DND-41 (cell line): Measurements from ENCODE around the gene NEU2.

ENCODE experiments used
- ATAC-seq: fragments of 200-7000 bp; cut with Tn5 transposase; 3 replicates; pipeline ENCODE4 v1.9.1; 2021; ENCODE audit warnings: low read depth; ENCODE audit not compliant: insufficient read depth
- DNase-seq: peaks from one replicate; pipeline ENCODE4 v3.0.0-alpha.2; 2020
- H2AFZ ChIP-seq: 2 replicates; pipeline ENCODE4 v1.6.0; 2012; ENCODE audit warnings: low read depth, low read length
- H3K27ac ChIP-seq: 2 replicates; pipeline ENCODE4 v1.5.1; 2012; ENCODE audit warnings: low read length, inconsistent platforms
- H3K27me3 ChIP-seq: fragments of 200-600 bp; sonication (generic); 2 replicates; pipeline ENCODE4 v1.6.0; 2012; ENCODE audit warnings: low read length, mild to moderate bottlenecking, inconsistent platforms; ENCODE audit not compliant: insufficient read depth, poor library complexity
- H3K36me3 ChIP-seq: 2 replicates; pipeline ENCODE4 v1.5.1; 2012; ENCODE audit warnings: low read length, inconsistent platforms; ENCODE audit not compliant: insufficient read depth
- H3K4me1 ChIP-seq: 2 replicates; pipeline ENCODE4 v1.5.1; 2012; ENCODE audit warnings: mild to moderate bottlenecking, low read length; ENCODE audit not compliant: insufficient read depth
- H3K4me2 ChIP-seq: 2 replicates; pipeline ENCODE4 v1.6.0; 2012; ENCODE audit warnings: mild to moderate bottlenecking, moderate library complexity, low read length, inconsistent platforms; ENCODE audit not compliant: insufficient read depth
- H3K4me3 ChIP-seq, 2 experiments: fragments of 200-600 bp in 1 of 2; shearing (Covaris generic) in 1 of 2; 2 replicates each; pipeline ENCODE4 v1.5.1; 2012 to 2016; ENCODE audit warnings: inconsistent platforms in 2 of 2, low read length in 2 of 2, mild to moderate bottlenecking in 2 of 2, low read depth in 1 of 2, moderate library complexity in 1 of 2
- H3K79me2 ChIP-seq: 2 replicates; pipeline ENCODE4 v1.6.0; 2012; ENCODE audit warnings: low read length, inconsistent platforms; ENCODE audit not compliant: insufficient read depth
- H3K9ac ChIP-seq: 2 replicates; pipeline ENCODE4 v1.6.0; 2012; ENCODE audit warnings: low read depth, mild to moderate bottlenecking, inconsistent platforms, low read length, moderate library complexity
- H3K9me3 ChIP-seq: 2 replicates; pipeline ENCODE4 v1.5.1; 2012; ENCODE audit warnings: low read length, moderate library complexity, mild to moderate bottlenecking, inconsistent platforms; ENCODE audit not compliant: insufficient read depth, severe bottlenecking
- H4K20me1 ChIP-seq: 2 replicates; pipeline ENCODE4 v1.6.0; 2012; ENCODE audit warnings: low read length; ENCODE audit not compliant: insufficient read depth
- CTCF ChIP-seq: IDR thresholded peaks from 2 replicates; pipeline ENCODE4 v1.5.1; 2012; ENCODE audit warnings: borderline replicate concordance, low read length, moderate library complexity, mild to moderate bottlenecking; ENCODE audit not compliant: poor library complexity, severe bottlenecking; ENCODE audit errors: extremely low read depth
- EZH2 ChIP-seq: IDR thresholded peaks from 3 replicates; pipeline ENCODE4 v1.6.1; 2012; ENCODE audit warnings: borderline replicate concordance, low read depth, mild to moderate bottlenecking, moderate library complexity, low read length, inconsistent platforms; ENCODE audit not compliant: severe bottlenecking

NEU2 gene

DNA sequence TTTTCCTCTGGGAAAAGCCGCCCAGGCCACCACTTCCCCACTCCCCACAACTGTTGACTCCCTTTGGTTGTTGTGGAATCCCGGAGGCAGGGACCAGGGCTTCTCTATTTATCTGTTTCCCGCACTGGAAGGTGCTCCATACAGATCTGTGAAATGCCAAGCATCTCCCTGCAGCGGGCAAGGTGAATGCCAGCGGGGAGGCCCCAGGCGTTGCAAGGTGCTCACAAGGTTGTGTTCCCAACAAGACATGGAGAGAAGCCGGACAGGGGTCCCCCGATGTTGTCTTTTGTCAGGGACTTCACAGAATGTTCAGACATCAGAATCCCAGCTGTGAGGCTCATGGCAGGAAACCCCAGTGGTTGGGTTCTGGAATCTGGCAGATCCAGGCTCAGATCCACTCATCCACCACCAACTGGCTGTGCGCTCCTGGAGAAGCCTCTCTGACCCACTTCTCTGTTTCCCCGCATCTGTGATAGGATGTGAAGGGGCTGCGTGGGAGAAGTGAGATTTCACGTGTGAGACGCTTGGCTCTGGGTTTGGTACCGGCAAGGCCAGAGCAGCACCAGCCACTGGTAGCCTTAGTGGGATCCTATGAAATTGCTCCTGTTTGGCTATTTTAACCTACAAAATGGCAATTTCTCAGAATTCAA, 8.6 kb upstream of the NEU2 start:
- no peak overlapping the region for H3K27ac ChIP-seq
- no peaks in the 10 kb centered on the region for H3K36me3 ChIP-seq
- H3K9me3 ChIP-seq = no peaks in the 10 kb centered on the region
- ATAC-seq (no peak), DNase-seq (no peak)
- no peaks in the 10 kb centered on the region for H3K79me2 ChIP-seq
- H4K20me1 ChIP-seq = no peaks in the 10 kb centered on the region
- no peaks in the 10 kb centered on the region for H3K27me3 ChIP-seq
- TF ChIP-seq EZH2 (no peak), CTCF (no peak)
- H3K4me1 ChIP-seq = no peaks in the 10 kb centered on the region
- H3K4me2 ChIP-seq = no peak overlapping the region
- no peak overlapping the region for H3K4me3 ChIP-seq
- no peak overlapping the region for H2AFZ ChIP-seq
- H3K9ac ChIP-seq = no peak overlapping the region

GRCh38 chr2:233025706-233026105, 6.8 kb upstream of the NEU2 start:
- Histone ChIP-seq H2AFZ (no peak overlapping the region), H4K20me1 (no peaks in the 10 kb centered on the region), H3K9me3 (no peaks in the 10 kb centered on the region), H3K36me3 (no peaks in the 10 kb centered on the region), H3K4me1 (no peaks in the 10 kb centered on the region), H3K79me2 (no peaks in the 10 kb centered on the region), H3K27me3 (no peaks in the 10 kb centered on the region), H3K27ac (no peak overlapping the region), H3K4me2 (no peak overlapping the region), H3K4me3 (no peak overlapping the region), H3K9ac (no peak overlapping the region)
- no peak for TF ChIP-seq EZH2
- no peak for TF ChIP-seq CTCF
- ATAC-seq = no peak
- no peak for DNase-seq

DNA sequence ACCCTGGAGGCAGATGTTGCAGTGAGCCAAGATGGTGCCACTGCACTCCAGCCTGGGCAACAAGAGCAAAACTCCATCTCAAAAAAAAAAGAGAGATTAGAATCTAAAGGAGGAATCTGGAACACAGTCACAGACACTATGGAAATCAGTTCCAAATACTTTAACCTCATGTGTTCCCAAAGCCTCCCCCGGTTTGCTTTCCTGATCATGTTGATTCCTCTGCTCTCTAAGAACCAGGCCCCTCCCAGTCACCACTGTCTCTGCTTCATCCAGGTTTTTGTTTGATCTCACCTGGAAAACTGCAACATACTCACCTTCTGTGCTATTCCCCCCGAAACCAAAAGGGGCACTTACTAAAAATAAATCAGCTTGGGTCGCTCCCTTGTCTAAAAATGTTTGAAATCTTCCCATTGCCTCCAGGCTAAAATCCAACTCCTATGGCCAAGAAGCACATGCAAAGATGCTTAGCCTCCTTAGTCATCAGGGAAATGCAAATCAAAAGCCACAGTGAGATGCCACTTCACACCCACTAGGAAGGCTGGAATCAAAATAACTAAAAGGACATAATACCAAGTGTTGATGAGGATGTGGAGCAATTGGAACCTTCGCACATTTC, 6.2 kb upstream of the NEU2 start:
- Histone ChIP-seq H3K9me3 (no peaks in the 10 kb centered on the region), H3K4me2 (no peak overlapping the region), H2AFZ (no peak overlapping the region), H3K9ac (no peak overlapping the region), H3K27ac (no peak overlapping the region), H3K36me3 (no peaks in the 10 kb centered on the region), H3K27me3 (no peaks in the 10 kb centered on the region), H3K4me1 (no peaks in the 10 kb centered on the region), H4K20me1 (no peaks in the 10 kb centered on the region), H3K4me3 (no peak overlapping the region), H3K79me2 (no peaks in the 10 kb centered on the region)
- TF ChIP-seq CTCF (no peak), EZH2 (no peak)
- no peak for DNase-seq
- ATAC-seq = no peak
